ENCODE data around the gene SOX30.

GRCh38 chr5:157598350-157598936, 53.8 kb downstream of the SOX30 start:
- TF ChIP-seq POLR2AphosphoS5 (IDR thresholded peaks at IDR 0.05; ENCODE audit: borderline replicate concordance, low read depth, low read length) (no peak), EZH2 (IDR thresholded peaks at IDR 0.05) (no peak)

Measured in SK-N-MC (cell line).